22Rv1 (cell line): ENCODE data around the gene VPS41.

Source experiments
- H3K27ac ChIP-seq: fragments of 450-650 bp; 2 replicates; pipeline ENCODE4 v1.5.1; 2017
- CTCF ChIP-seq: fragments of 450-650 bp; IDR thresholded peaks from 2 replicates; pipeline ENCODE4 v1.5.1; 2017; ENCODE audit warnings: mild to moderate bottlenecking
- ZFX ChIP-seq: fragments of 450-650 bp; IDR thresholded peaks from 2 replicates; pipeline ENCODE4 v1.6.1; 2017; ENCODE audit warnings: antibody characterized with exemption, borderline replicate concordance

VPS41 gene

GRCh38 chr7:38830826-38831225 is 78.2 kb downstream of the VPS41 start:
- H3K27ac ChIP-seq: no peak overlapping the region
- no peak for TF ChIP-seq CTCF
- no peak for TF ChIP-seq ZFX

GRCh38 chr7:38829488-38830165 is 79.4 kb downstream of the VPS41 start:
- no peak overlapping the region for H3K27ac ChIP-seq

GRCh38 chr7:38828026-38828425 is 81.0 kb downstream of the VPS41 start:
- no peak for TF ChIP-seq CTCF
- TF ChIP-seq ZFX: no peak
- H3K27ac ChIP-seq: no peak overlapping the region

More at GRCh38 chr7:38829488-38830165, 79.4 kb downstream of the VPS41 start:
- TF ChIP-seq CTCF: no peak
- TF ChIP-seq ZFX: no peak

- TF ChIP-seq CTCF (no peak), ZFX (no peak)
- no peak overlapping the region for H3K27ac ChIP-seq
Measured at GRCh38 chr7:38825721-38826440, 83.1 kb downstream of the VPS41 start.

- H3K27ac ChIP-seq: no peak overlapping the region
Measured at GRCh38 chr7:38824948-38825347, 84.0 kb downstream of the VPS41 start.

GRCh38 chr7:38822549-38822948 is 86.4 kb downstream of the VPS41 start:
- TF ChIP-seq CTCF (no peak), ZFX (no peak)

More at GRCh38 chr7:38824948-38825347, 84.0 kb downstream of the VPS41 start:
- TF ChIP-seq CTCF (no peak), ZFX (no peak)

GRCh38 chr7:38820571-38820970 is 88.4 kb downstream of the VPS41 start:
- H3K27ac ChIP-seq: no peak overlapping the region
- TF ChIP-seq CTCF (no peak), ZFX (no peak)

More at GRCh38 chr7:38822549-38822948, 86.4 kb downstream of the VPS41 start:
- no peak overlapping the region for H3K27ac ChIP-seq
